ENCODE results near the gene UBE4B.
"Not testable (repeated sequence)": the region's sequence is repeated elsewhere in the genome, so short reads cannot be mapped to it uniquely, and the experiment has no call there.

UBE4B gene

DNA sequence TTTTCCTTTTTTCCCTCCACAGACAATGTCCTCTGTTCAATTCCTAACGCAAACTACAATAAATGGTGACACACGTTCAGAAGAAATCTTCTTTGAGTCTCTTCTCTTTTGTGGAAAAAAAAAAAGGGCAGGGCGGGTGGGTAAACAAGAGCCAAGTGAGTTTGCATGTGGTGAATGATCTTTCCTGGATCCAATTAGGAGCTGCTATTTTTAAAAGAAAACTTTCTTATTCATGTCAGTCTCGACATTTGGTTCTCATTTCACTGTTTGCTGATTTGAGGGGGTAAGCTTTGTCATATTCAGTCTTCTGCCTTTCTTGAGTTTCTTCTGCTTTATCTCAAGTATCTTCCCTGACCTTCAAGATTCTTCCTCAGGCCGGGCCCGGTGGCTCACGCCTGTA is 148.4 kb downstream of the UBE4B start:
- ATAC-seq, result no peak
- H3K9me3 Mint-ChIP-seq, result no peaks in the 10 kb centered on the region
- peaks cover 6% of the 10 kb centered on the region for H3K4me1 Mint-ChIP-seq
- H3K27me3 Mint-ChIP-seq, result no peaks in the 10 kb centered on the region
- H3K27ac Mint-ChIP-seq, result peak overlapping the region; percentile 67
- no peak overlapping the region for H3K4me3 Mint-ChIP-seq
- H3K36me3 Mint-ChIP-seq, result peaks cover 38% of the 10 kb centered on the region

DNA sequence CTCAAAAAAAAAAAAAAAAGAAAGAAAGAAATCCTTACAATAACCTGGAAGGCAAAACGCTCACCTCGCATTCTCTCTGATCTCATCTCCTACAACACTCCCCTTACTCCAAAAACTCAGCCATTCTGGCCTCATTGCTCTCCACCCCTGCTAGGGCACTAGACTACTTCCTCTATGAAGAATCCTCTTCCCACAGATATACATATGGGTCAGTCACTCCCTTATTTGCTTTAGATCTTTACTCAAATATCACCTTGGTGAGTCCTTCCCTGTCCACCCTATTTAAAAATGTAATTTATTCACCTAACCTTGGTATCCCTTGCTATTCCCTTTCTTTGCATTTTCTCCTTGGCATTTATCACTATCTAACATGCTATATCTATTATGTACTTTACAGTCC is 153.0 kb downstream of the UBE4B start:
- peaks cover 12% of the 10 kb centered on the region for H3K36me3 Mint-ChIP-seq
- H3K4me3 Mint-ChIP-seq, result no peak overlapping the region
- no peak overlapping the region for H3K27ac Mint-ChIP-seq
- H3K27me3 Mint-ChIP-seq, result no peaks in the 10 kb centered on the region
- peaks cover 3% of the 10 kb centered on the region for H3K9me3 Mint-ChIP-seq
- peaks cover 10% of the 10 kb centered on the region for H3K4me1 Mint-ChIP-seq
- no peak for ATAC-seq

DNA sequence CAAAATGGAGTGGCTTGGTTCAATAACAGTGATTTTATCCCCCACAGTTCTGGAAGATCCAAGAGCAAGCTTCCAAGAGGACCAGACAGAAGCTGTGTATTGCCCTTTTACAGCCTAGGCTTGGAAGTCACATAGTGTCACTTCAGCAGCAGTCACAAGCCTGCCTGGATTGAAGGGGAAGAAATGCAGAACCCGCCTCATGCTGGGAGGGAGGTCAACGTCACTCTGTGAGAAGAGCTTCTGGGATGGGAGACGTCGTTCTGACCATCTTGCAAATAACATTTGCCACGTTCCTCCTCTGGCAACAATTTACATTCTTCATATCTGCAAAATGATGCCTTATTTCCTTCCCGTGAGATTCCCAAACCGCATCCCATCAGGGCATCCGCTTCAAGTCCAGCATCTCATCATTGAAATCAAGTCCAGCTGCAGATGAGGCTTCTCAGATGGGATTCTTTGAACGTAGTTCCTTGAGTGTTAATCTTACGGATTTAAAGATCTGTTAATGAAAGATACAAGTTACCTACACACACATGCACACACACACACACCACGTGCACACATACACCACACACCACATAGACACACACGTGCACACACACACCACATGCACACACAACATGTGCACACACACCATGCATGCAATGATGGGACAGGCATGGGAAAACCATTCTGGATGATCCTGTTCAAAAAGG is 153.7 kb downstream of the UBE4B start:
- Mint-ChIP-seq H3K36me3 (peaks cover 5% of the 10 kb centered on the region), H3K9me3 (peaks cover 3% of the 10 kb centered on the region), H3K27me3 (no peaks in the 10 kb centered on the region), H3K4me1 (peaks cover 7% of the 10 kb centered on the region), H3K4me3 (no peak overlapping the region), H3K27ac (no peak overlapping the region)
- ATAC-seq, result no peak

DNA sequence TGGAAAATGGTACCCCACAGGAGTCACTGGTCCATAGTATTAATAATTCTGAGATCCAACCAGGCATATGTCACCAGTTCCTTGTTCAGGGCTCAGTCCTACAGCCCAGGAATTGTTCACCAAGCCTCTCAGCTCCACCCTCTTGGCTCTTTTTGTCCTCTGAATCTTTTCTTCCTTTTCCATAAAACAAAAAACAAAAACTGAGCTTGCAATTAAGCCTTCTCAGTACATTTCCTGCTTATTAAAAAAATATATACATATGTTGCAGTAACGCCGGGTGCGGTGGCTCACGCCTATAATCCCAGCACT is 154.2 kb downstream of the UBE4B start:
- no peak overlapping the region for H3K4me3 Mint-ChIP-seq
- ATAC-seq, result no peak

DNA sequence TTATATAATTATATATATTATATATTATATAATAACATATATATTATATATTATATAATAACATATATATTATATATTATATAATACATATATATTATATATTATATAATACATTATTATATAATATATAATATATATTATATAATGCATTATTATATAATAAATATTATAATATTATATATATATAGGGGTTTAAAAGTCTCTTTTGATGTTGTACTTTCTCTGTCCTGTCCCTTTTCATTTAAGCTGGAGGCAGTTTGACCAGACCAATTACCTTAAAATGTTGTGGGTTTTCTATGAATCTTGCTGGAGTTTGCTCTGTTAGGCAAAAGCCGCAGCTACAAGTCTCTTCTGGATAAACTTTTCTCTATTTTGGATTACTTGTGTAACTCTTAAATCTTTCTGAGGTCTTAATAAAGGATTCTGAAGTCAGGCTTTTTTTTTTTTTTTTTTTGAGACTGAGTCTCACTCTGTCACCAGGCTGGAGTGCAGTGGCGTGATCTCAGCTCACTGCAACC is 155.4 kb downstream of the UBE4B start:
- Mint-ChIP-seq H3K27me3 (peaks cover 2% of the 10 kb centered on the region), H3K4me3 (no peak overlapping the region), H3K36me3 (no peaks in the 10 kb centered on the region), H3K9me3 (peaks cover 3% of the 10 kb centered on the region), H3K4me1 (peaks cover 7% of the 10 kb centered on the region), H3K27ac (no peak overlapping the region)
- no peak for ATAC-seq

More for the DNA sequence above, 154.2 kb downstream of the UBE4B start:
- Mint-ChIP-seq H3K9me3 (peaks cover 3% of the 10 kb centered on the region), H3K27ac (no peak overlapping the region), H3K36me3 (peaks cover 5% of the 10 kb centered on the region), H3K4me1 (peaks cover 7% of the 10 kb centered on the region), H3K27me3 (no peaks in the 10 kb centered on the region)

DNA sequence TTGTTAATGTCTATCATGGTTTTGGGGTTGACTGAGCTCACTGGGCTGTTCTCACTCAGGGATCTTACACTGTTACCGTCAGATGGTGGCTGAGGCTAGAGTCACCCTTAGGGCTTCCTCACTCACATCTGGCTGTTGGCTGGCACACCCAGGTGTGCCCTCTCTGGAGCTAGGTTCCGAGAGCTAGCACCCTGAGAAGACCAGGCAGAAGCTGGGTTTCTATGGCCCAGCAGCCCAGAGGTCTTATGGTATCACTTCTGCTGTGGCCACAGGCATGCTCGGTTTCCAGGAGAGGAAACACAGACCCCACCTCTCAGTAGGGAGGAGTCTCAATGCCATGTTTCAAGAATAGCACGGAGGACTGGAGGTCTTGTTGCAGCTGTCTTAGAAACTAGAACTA is 156.9 kb downstream of the UBE4B start:
- peak; percentile 86 for ATAC-seq
- Mint-ChIP-seq H3K4me3 (peak overlapping the region; percentile 31), H3K9me3 (peaks cover 3% of the 10 kb centered on the region), H3K27me3 (peaks cover 9% of the 10 kb centered on the region), H3K36me3 (no peaks in the 10 kb centered on the region), H3K27ac (peak overlapping the region; percentile 65), H3K4me1 (peaks cover 7% of the 10 kb centered on the region)

DNA sequence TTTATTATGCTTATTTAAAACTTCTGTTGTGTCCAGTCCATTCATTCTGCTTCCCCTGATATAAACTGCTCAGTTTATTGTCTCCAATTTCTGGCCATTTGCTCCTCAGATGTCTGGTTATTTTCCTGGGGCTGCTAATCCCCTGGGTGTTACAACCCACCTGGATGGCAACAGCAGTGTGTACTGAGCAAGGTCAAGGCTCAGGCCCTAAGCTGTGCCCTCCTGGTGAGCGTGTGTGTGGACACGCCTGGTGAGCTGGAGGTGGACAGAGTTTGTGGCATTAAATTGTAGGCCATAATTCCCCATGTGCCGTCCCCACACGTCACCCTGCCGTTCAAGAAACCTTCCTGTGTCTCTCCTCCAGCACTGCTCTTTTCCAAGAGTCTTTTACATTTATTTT is 159.5 kb downstream of the UBE4B start:
- H3K9me3 Mint-ChIP-seq, result peaks cover 3% of the 10 kb centered on the region
- H3K27ac Mint-ChIP-seq, result no peak overlapping the region
- peaks cover 9% of the 10 kb centered on the region for H3K27me3 Mint-ChIP-seq
- ATAC-seq, result no peak
- H3K4me1 Mint-ChIP-seq, result peaks cover 7% of the 10 kb centered on the region
- H3K4me3 Mint-ChIP-seq, result no peak overlapping the region
- H3K36me3 Mint-ChIP-seq, result no peaks in the 10 kb centered on the region

DNA sequence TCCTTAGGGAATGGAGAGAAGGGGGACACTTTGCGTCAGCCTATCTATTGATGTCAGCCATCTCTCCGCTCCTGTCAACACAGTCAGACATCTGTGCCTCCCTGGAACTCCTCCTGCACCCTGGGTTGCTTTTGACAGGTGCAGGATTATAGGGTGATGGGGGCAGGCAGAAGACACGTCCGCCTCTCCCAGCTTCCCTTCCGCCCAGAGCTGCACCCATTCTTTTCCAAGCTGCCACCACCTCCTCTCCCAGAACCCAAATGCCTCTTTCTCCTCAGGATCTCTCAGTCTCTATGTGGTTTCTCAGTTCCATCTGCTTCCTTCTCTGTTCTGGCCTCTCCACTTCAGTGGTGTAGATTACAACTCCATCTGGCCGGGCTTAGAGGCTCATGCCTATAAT is 160.5 kb downstream of the UBE4B start:
- no peak overlapping the region for H3K27ac Mint-ChIP-seq
- no peak overlapping the region for H3K4me3 Mint-ChIP-seq
- H3K9me3 Mint-ChIP-seq, result peaks cover 3% of the 10 kb centered on the region
- no peak for ATAC-seq
- peaks cover 9% of the 10 kb centered on the region for H3K27me3 Mint-ChIP-seq
- no peaks in the 10 kb centered on the region for H3K36me3 Mint-ChIP-seq
- peaks cover 7% of the 10 kb centered on the region for H3K4me1 Mint-ChIP-seq

DNA sequence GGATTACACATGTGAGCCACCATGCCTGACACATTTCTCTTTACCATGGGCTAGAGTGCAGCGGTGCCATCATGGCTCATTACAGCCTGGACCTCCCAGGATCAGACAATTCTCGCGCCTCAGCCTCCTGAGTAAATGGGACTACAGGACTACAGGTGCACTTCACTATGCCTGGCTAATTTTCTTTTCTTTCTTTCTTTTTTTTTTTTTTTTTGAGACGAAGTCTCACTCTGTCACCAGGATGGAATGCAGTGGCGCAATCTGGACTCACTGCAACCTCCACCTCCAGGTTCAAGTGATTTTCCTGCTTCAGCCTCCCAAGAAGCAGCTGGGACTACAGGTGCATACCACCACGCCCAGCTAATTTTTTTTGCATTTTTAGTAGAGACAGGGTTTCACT is 162.8 kb downstream of the UBE4B start:
- no peak for ATAC-seq
- no peaks in the 10 kb centered on the region for H3K36me3 Mint-ChIP-seq
- no peaks in the 10 kb centered on the region for H3K9me3 Mint-ChIP-seq
- no peak overlapping the region for H3K27ac Mint-ChIP-seq
- H3K27me3 Mint-ChIP-seq, result peaks cover 9% of the 10 kb centered on the region
- H3K4me1 Mint-ChIP-seq, result no peaks in the 10 kb centered on the region
- H3K4me3 Mint-ChIP-seq, result no peak overlapping the region

DNA sequence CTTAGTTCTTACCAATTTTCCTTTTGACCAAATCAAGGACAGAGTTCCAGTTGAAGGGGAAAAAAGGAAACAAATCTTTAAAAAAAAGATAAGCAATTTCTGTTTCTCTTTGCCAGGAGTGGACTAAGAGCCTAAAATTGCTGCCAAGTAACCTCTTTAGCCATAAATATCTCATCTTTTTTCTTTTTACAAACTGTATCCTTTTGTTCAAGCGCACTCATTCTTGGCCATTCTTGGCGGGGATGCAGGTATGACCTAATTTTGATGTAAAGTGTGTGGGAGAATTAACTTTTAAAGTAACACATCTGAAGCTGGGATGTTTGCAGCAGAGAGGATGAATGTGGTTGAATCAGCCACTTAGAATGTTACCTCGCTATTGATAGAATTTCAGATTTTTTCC is 164.2 kb downstream of the UBE4B start:
- Mint-ChIP-seq H3K4me3 (no peak overlapping the region), H3K4me1 (no peaks in the 10 kb centered on the region), H3K36me3 (no peaks in the 10 kb centered on the region), H3K9me3 (no peaks in the 10 kb centered on the region), H3K27ac (no peak overlapping the region), H3K27me3 (peaks cover 9% of the 10 kb centered on the region)
- no peak for ATAC-seq

DNA sequence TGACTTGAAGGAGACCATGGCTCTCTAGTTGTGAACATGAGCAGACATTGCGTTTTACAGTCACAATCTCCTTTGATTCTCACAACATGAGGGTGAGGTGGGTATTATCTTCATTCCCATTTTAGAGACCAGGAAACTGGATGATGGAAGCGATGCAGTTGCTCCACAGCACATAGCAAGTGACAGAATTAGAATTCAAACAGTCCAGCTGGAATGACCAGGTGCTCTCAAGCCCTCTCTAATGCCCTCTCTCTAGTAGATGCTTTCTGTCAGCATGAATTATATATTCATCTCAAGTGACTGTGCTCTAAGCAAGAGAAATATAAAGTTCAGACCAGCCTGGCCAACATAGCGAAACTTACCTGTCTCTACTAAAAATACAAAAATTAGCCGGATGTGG is 167.9 kb downstream of the UBE4B start:
- Mint-ChIP-seq H3K27ac (no peak overlapping the region), H3K4me3 (no peak overlapping the region), H3K27me3 (no peaks in the 10 kb centered on the region), H3K4me1 (no peaks in the 10 kb centered on the region), H3K36me3 (no peaks in the 10 kb centered on the region), H3K9me3 (no peaks in the 10 kb centered on the region)
- ATAC-seq, result no peak

DNA sequence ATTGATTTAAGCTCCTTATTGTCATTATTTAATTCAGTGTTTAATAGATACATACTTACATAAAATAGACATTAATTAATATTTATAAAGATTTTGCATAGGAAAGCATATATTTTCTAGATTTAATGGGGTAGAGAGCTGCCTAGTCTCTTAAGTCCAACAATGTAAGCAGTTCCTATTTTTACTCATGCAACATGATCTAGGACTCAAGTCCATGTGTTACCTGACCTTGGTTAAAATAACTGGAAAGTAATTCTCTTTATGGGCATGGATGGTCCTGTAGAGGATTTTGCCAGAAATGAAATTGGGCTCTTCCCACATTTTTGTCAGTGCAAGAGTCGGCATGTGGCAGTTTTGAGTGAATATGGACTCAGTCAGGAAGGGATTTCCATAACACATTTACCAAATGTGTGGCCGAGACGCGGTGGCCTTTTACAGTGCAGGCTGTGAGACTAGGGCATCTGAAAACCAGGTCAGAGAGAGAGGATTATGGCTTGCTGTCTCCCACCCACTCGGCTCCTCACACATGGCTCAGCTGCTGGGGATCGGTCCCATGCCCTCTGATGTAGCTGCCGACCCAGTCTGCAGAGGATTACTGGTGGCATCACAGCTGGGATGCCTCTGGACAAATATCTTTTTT is 171.4 kb downstream of the UBE4B start:
- Mint-ChIP-seq H3K27me3 (no peaks in the 10 kb centered on the region), H3K36me3 (no peaks in the 10 kb centered on the region), H3K9me3 (no peaks in the 10 kb centered on the region), H3K27ac (no peak overlapping the region), H3K4me3 (no peak overlapping the region), H3K4me1 (peaks cover 6% of the 10 kb centered on the region)
- no peak for ATAC-seq

DNA sequence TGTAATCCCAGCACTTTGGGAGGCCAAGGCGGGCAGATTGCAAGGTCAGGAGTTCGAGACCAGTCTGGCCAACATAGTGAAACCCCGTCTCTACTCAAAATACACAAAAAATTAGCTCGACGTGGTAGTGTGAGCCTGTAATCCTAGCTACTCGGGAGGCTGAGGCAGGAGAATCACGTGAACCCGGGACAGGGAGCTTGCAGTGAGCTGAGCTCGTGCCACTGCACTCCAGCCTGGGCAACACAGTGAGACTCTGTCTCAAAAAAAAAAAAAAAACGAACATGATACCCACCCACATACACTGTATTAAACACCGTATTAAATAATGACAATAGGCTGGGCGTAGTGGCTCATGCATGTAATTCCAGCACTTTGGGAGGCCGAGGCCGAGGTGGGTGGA is 172.4 kb downstream of the UBE4B start:
- not testable (repeated sequence) for H3K27ac Mint-ChIP-seq, ATAC-seq, H3K9me3 Mint-ChIP-seq, H3K36me3 Mint-ChIP-seq, H3K27me3 Mint-ChIP-seq, H3K4me3 Mint-ChIP-seq
- peaks cover 16% of the 10 kb centered on the region for H3K4me1 Mint-ChIP-seq

DNA sequence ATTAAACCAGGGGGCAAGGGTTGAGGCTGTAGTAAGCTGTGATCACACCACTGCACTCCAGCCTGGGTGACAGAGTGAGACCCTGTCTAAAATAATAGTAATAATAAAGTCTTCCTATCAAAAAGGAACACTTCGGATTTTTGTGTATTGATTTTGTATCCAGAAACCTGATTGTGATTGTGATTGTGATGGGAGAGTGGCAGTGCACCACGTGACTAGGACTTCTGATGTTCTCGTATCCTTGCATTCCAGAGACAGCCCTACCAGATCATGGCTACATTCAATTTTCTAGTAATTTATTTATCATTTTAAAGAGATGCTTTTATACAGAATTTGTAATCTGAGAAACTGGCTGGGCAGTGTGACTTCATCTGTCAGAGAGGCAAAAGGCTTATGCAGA is 175.1 kb downstream of the UBE4B start:
- Mint-ChIP-seq H3K27me3 (no peaks in the 10 kb centered on the region), H3K4me1 (peaks cover 33% of the 10 kb centered on the region), H3K27ac (no peak overlapping the region), H3K4me3 (no peak overlapping the region), H3K9me3 (no peaks in the 10 kb centered on the region), H3K36me3 (no peaks in the 10 kb centered on the region)
- ATAC-seq, result no peak

DNA sequence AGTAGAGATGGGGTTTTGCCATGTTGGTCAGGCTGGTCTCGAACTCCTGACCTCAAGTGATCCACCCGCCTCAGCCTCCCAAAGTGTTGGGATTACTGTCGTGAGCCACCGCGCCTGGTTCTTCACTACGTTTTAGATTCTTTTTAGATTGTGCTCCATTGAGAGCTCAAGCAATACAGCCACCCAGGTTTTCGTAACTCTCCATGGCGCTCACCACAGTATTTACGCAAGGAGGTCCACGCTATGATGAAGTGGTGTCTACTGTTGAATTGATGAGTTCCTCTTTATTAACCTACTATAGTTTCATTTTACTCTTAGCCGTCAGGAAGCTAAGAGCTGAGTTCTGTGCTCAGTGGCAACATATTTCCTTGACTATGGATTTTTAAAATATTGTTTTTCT is 175.8 kb downstream of the UBE4B start:
- H3K27ac Mint-ChIP-seq, result peak overlapping the region; percentile 64
- H3K4me3 Mint-ChIP-seq, result peak overlapping the region; percentile 51
- ATAC-seq, result no peak
- no peaks in the 10 kb centered on the region for H3K27me3 Mint-ChIP-seq
- peaks cover 37% of the 10 kb centered on the region for H3K4me1 Mint-ChIP-seq
- H3K36me3 Mint-ChIP-seq, result no peaks in the 10 kb centered on the region
- H3K9me3 Mint-ChIP-seq, result no peaks in the 10 kb centered on the region

DNA sequence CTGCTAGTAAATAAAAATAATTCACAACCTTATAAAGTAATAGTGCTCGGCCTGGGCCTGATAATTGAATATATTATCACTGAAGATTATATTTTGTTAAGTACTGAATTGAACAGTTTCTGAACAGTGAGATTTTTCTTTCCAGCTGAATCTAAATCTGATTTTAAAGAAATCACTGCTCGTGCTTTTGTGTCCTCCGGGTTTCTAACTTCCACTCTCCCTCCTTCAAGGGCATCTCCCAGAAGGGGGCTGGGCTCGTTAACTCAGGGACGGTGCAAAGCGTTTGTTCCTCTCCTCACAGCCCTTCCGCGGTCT is 176.8 kb downstream of the UBE4B start:
- Mint-ChIP-seq H3K36me3 (no peaks in the 10 kb centered on the region), H3K9me3 (no peaks in the 10 kb centered on the region), H3K4me3 (peak overlapping the region; percentile 97), H3K4me1 (peaks cover 38% of the 10 kb centered on the region), H3K27me3 (no peaks in the 10 kb centered on the region), H3K27ac (peak overlapping the region; percentile 87)
- ATAC-seq, result no peak
